Subcutaneous preadipocyte (primary cell): ENCODE data around the gene FREM1. TPM values are rescaled to one million over a fixed set of nuclear protein-coding genes. Genes with fewer than 3 reads are reported as not detected.

ENCODE experiments used
- small RNA-seq: library from RNA; depleted of rRNA; stranded (forward); fragments of <200 nt; gene quantifications from one replicate; pipeline ENCODE3, GENCODE V24; 2012
- total RNA-seq: library from RNA; depleted of rRNA; stranded (reverse); fragments of >200 nt; gene quantifications from 2 replicates; pipeline ENCODE4 v1.2.3, GENCODE V29; 2012

FREM1 gene, protein sequence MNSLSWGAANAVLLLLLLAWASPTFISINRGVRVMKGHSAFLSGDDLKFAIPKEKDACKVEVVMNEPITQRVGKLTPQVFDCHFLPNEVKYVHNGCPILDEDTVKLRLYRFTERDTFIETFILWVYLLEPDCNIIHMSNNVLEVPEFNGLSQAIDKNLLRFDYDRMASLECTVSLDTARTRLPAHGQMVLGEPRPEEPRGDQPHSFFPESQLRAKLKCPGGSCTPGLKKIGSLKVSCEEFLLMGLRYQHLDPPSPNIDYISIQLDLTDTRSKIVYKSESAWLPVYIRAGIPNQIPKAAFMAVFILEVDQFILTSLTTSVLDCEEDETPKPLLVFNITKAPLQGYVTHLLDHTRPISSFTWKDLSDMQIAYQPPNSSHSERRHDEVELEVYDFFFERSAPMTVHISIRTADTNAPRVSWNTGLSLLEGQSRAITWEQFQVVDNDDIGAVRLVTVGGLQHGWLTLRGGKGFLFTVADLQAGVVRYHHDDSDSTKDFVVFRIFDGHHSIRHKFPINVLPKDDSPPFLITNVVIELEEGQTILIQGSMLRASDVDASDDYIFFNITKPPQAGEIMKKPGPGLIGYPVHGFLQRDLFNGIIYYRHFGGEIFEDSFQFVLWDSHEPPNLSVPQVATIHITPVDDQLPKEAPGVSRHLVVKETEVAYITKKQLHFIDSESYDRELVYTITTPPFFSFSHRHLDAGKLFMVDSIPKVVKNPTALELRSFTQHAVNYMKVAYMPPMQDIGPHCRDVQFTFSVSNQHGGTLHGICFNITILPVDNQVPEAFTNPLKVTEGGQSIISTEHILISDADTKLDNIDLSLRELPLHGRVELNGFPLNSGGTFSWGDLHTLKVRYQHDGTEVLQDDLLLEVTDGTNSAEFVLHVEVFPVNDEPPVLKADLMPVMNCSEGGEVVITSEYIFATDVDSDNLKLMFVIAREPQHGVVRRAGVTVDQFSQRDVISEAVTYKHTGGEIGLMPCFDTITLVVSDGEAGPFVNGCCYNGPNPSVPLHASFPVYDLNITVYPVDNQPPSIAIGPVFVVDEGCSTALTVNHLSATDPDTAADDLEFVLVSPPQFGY (N-terminal part only)
- 0.37 and 0.39 TPM in 2 replicates for total RNA-seq

DNA sequence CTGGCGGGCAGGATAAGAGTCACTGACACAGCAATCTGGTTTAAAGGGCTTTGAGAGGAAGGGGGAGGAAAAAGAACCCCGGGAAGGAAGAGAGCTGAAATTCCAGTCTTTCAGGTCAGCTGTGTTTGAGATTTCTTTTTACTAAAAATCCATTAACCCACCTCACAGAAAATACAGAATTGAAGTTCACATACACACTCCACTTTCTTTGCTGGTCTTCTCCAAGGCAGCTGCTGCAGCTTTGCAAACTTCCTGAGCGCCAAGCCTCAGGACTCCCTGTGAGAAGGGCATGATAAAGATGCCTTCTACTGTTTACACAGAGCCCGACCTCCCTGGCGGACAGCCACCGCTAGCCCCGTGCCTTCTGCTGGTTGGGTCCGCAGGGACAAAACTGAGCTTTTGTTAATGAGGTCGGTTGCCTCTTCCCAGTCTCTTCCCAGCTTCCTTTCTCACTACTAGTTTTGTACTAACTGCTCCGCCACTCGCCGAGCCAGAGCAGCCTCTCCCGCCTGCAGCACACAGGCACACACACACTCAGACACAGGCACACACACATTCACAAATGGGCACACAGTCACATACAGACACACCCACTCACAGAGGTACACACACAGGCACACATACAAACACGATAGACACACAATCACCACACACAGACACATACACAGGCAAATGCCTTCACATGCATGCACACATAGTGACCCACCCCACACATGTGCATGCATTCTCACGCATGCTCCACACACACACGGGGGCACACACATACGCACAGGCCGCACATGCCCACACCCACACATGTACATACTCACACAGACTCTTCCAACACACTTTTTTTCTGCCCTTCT lies at the start of gene FREM1:
Gene FREM1, minus strand, starts transcription at position 468 of the 845 bp plus-strand sequence. CDS start 41,451 bp downstream, outside the sequence.

DNA sequence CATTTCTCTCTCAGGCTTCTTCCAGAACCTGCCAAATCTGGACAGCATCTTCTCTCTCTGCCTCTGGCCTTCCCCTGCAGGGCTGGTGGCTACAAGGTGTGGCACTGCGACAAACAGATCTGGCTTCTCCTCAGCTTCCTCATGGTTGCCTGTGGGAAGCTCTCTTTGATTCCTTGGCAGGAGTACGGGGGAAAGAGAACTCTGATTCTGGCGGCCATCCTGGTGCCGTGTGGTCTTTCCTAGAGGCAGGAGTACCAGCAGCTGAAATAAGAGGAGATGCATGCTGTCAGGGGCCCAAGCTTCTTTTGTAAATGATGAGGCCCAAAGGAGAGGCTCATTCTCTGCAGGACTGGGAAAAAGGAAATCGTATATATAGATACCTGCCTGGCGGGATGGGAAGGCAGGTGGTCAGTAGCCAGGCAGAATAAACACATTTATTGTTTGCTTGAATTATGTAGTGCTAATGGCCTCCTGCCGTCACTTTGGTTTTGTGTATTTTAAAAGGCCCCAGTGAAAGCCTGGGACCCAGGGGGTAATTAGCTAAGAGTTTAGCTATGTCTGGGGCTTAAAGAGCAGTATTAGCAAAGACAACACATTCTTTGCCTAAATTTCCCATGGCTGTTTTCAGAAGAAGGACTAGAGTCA lies 187.7 kb downstream of the FREM1 start, which contains the start of gene CER1:
Gene CER1, minus strand, starts transcription at position 343 of the 645 bp plus-strand sequence. Its CDS starts 61 bp downstream, at position 282.

DNA sequence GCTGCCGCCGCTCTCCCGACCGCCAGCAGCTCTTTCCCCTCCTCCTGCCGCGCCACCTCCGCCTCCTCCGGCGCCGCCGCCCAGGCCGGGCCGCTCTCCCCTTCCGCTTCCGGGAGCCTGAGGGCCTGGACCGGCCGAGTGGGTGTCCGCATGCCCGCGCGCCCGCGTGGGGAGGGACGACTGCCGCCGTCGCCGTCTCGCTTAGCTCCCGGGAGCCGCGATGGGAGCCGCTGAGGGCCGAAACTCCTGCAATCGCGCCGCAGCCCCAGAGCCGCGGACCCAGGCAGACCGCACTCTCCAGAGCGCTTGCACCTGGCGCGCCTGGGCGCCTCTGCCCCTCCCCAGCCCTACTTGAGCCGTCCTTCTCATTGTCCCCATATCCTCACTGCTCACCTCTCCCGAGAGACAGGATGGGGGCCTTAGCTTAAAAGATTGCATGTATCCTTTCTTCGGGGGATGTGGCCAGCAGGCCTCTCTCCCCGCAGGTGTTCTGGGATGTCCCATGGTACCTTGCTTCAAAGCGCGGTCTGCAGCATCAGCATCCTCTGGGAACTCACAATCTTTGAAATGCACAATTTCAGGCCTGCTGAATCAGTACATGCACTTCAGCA lies 216.9 kb downstream of the FREM1 start, which contains the start of gene ZDHHC21:
Gene ZDHHC21, minus strand, starts transcription at position 182 of the 611 bp plus-strand sequence. CDS start 19,092 bp downstream, outside the sequence.

Small RNA genes lying within 50 kb of the gene (small RNA-seq; reads per million reads assigned to genes)
- gene RNU6-1260P = not detected

Other genes with a start within 250 kb of the FREM1 start
- 7.0 and 8.4 TPM in 2 replicates for gene ZDHHC21, start 217.0 kb downstream of the FREM1 start, total RNA-seq
- gene CER1, start 187.7 kb downstream of the FREM1 start, total RNA-seq = not detected in 2 replicates